PC-9 (cell line): Measurements from ENCODE around the gene CLEC4M.

Experiments used
- CTCF ChIP-seq: fragments of 200-600 bp; sonication (generic); conservative IDR thresholded peaks from 2 replicates; pipeline ENCODE4 v1.6.1; 2017; ENCODE audit warnings: mixed run types, antibody characterized with exemption, mild to moderate bottlenecking, moderate library complexity
- EZH2 ChIP-seq: fragments of 200-600 bp; sonication (generic); IDR thresholded peaks from 2 replicates; pipeline ENCODE4 v1.8.0; 2017; ENCODE audit warnings: antibody characterized with exemption, low read depth

- TF ChIP-seq CTCF (no peak), EZH2 (no peak)
Measured at GRCh38 chr19:7787141-7787540, 24.1 kb downstream of the CLEC4M start.
